HepG2 (cell line): ENCODE data around the gene WNT10A. TPM values are rescaled to one million over a fixed set of nuclear protein-coding genes. Genes with fewer than 3 reads are reported as not detected.

Source experiments
- ATAC-seq: fragments of 200-7000 bp; cut with Tn5 transposase; 3 replicates; pipeline ENCODE4 v1.9.1; 2020; ENCODE audit warnings: mild to moderate bottlenecking, moderate library complexity
- BruUV-seq: library from RNA; stranded (reverse); fragments of 400-500 nt; replicated peaks from 2 replicates; lab custom pipeline; 2021; lab: Mats Ljungman, UMichigan
- CTCF ChIA-PET: fragments of 300-600 bp; formaldehyde crosslinking; extraction: SDS; loops from one replicate; lab custom pipeline; 2021; ENCODE audit warnings: low total read pairs, inconsistent platforms, low intra/inter-chr PET ratio; lab: Yijun Ruan, JAX
- POLR2A ChIA-PET: fragments of 350-600 bp; sonication (Branson Sonifier 250); formaldehyde crosslinking; loops from one replicate; lab custom pipeline; 2020; ENCODE audit warnings: antibody characterized with exemption, inconsistent platforms; lab: Yijun Ruan, JAX
- DNase-seq: peaks from one replicate; pipeline ENCODE4 v3.0.0-alpha.2; 2015; ENCODE audit warnings: low spot score
- FAIRE-seq: peaks from 3 replicates; lab custom pipeline; 2011; peaks lifted over from hg19 to GRCh38; lab: Jason Lieb, UNC
- H2AFZ ChIP-seq: one replicate; pipeline ENCODE4 v1.6.1; 2011; ENCODE audit warnings: low read length, inconsistent platforms
- H3K27ac ChIP-seq: fragments of 300-600 bp; 3 replicates; pipeline ENCODE4 v1.8.0; 2011; ENCODE audit warnings: mixed run types, mild to moderate bottlenecking, mixed read lengths, low read length, inconsistent platforms; ENCODE audit not compliant: insufficient read depth; ENCODE audit errors: extremely low read length
- H3K27me3 ChIP-seq, 2 experiments: fragments of 200-600 bp in 1 of 2; 2 replicates in 1 of 2; 3 replicates in 1 of 2; pipeline versions ENCODE4 v1.6.0 to v1.8.0; 2011; ENCODE audit warnings: low read length in 2 of 2, mild to moderate bottlenecking in 2 of 2, moderate library complexity in 2 of 2, inconsistent platforms in 1 of 2; ENCODE audit not compliant: insufficient read depth in 2 of 2, control insufficient read depth in 1 of 2
- H3K36me3 ChIP-seq, 2 experiments: fragments of 200-600 bp in 1 of 2; replicated peaks in 1 of 2; 2 replicates in 1 of 2; 3 replicates in 1 of 2; pipeline versions ENCODE4 v1.5.1 to v1.8.0; 2011; ENCODE audit warnings: low read length in 2 of 2, inconsistent platforms in 1 of 2; ENCODE audit not compliant: insufficient read depth in 2 of 2, control insufficient read depth in 1 of 2
- H3K4me1 ChIP-seq: 2 replicates; pipeline ENCODE4 v1.5.1; 2012; ENCODE audit warnings: low read length, inconsistent platforms; ENCODE audit not compliant: insufficient read depth
- H3K4me2 ChIP-seq: 2 replicates; pipeline ENCODE4 v1.6.0; 2011; ENCODE audit warnings: low read depth, low read length, inconsistent platforms
- H3K4me3 ChIP-seq, 3 experiments: fragments of 200-600 bp in 1 of 3; sonication (generic), shearing (Covaris generic) in 1 of 3; replicated peaks in 1 of 3; 2 replicates each; pipeline ENCODE4 v1.5.1; 2011 to 2016; ENCODE audit warnings: low read length in 3 of 3, inconsistent platforms in 2 of 3, low read depth in 2 of 3, mild to moderate bottlenecking in 2 of 3, control low read depth in 1 of 3, mixed read lengths in 1 of 3; ENCODE audit not compliant: insufficient read depth in 1 of 3
- H3K79me2 ChIP-seq: one replicate; pipeline ENCODE4 v1.6.1; 2011; ENCODE audit warnings: low read length, inconsistent platforms; ENCODE audit not compliant: insufficient read depth
- H3K9ac ChIP-seq: 2 replicates; pipeline ENCODE4 v1.6.0; 2011; ENCODE audit warnings: mild to moderate bottlenecking, low read depth, low read length, inconsistent platforms; ENCODE audit not compliant: insufficient read depth
- H3K9me3 ChIP-seq: 2 replicates; pipeline ENCODE4 v1.5.1; 2012; ENCODE audit warnings: mild to moderate bottlenecking, low read length
- H4K20me1 ChIP-seq: 2 replicates; pipeline ENCODE4 v1.6.0; 2011; ENCODE audit warnings: inconsistent platforms, mild to moderate bottlenecking, low read length, moderate library complexity; ENCODE audit not compliant: insufficient read depth
- PBX2 ChIP-seq: IDR thresholded peaks from 2 replicates; pipeline ENCODE4 v1.6.1; 2016; ENCODE audit warnings: control low read depth
- REL ChIP-seq: sonication (generic); formaldehyde crosslinking; conservative IDR thresholded peaks from 2 replicates; pipeline ENCODE4 v1.8.0; 2022; ENCODE audit warnings: mild to moderate bottlenecking, missing genetic modification reagents, moderate library complexity
- XRCC5 ChIP-seq: fragments of 200-400 bp; formaldehyde crosslinking; optimal IDR thresholded peaks from 2 replicates; pipeline ENCODE3; 2017; ENCODE audit warnings: mild to moderate bottlenecking, low read length
- ZBTB20 ChIP-seq: sonication (generic); formaldehyde crosslinking; IDR thresholded peaks from 2 replicates; pipeline ENCODE4 v1.8.1; 2023; ENCODE audit warnings: missing genetic modification reagents, low read depth, mild to moderate bottlenecking, borderline replicate concordance
- ZBTB46 ChIP-seq: sonication (generic); formaldehyde crosslinking; IDR thresholded peaks from 2 replicates; pipeline ENCODE4 v1.4.0; 2020; ENCODE audit warnings: mild to moderate bottlenecking, missing genetic modification reagents, borderline replicate concordance
- ZFP41 ChIP-seq: sonication (generic); formaldehyde crosslinking; IDR thresholded peaks from 2 replicates; pipeline ENCODE4 v1.4.0; 2020; ENCODE audit warnings: mild to moderate bottlenecking, missing genetic modification reagents, borderline replicate concordance
- ZNF121 ChIP-seq: sonication (generic); formaldehyde crosslinking; IDR thresholded peaks from 2 replicates; pipeline ENCODE4 v1.5.0; 2020; ENCODE audit warnings: mild to moderate bottlenecking, missing genetic modification reagents
- ZNF264 ChIP-seq: sonication (generic); formaldehyde crosslinking; IDR thresholded peaks from 2 replicates; pipeline ENCODE4 v1.4.0; 2020; ENCODE audit warnings: missing genetic modification reagents
- ZSCAN20 ChIP-seq: sonication (generic); formaldehyde crosslinking; IDR thresholded peaks from 2 replicates; pipeline ENCODE4 v1.4.0; 2020; ENCODE audit warnings: missing genetic modification reagents, mild to moderate bottlenecking, borderline replicate concordance
- WGBS: methylation state at CpG from one replicate; pipeline ENCODE4 v1.1.6; 2017; ENCODE audit warnings: low lambda C conversion rate; 5-methylcytosine and 5-hydroxymethylcytosine counted together
- in situ Hi-C: cut with HindIII; loops from 2 replicates; pipeline ENCODE4 v1.10.0; 2017; ENCODE audit warnings: low pct_unique_long_range_greater_than_20kb; ENCODE audit not compliant: extremely low pct_ligation_motif_present
- intact Hi-C: fragments of 100-400 bp; cut with micrococcal nuclease; formaldehyde crosslinking; loops from one replicate; pipeline ENCODE4 v1.10.0; 2022; ENCODE audit not compliant: unreplicated experiment
- polyA plus RNA-seq, 8 experiments: library from polyadenylated mRNA; depleted of rRNA in 3 of 8; stranded (reverse) in 7 of 8; unstranded in 1 of 8; fragments of >200 nt; fragmentation: Illumina TruSeq in 4 of 8; extraction: Trizol in 4 of 8; gene quantifications; 2 replicates each; pipeline versions ENCODE4 v1.2.1 to v1.2.3, GENCODE V29; 2011 to 2016; ENCODE audit warnings: low read depth in 4 of 8, missing spikeins in 1 of 8, mixed read lengths in 1 of 8; ENCODE audit not compliant: insufficient read depth in 1 of 8
- total RNA-seq, 5 experiments: library from RNA; depleted of rRNA; stranded (reverse); fragments of >200 nt; fragmentation: Illumina TruSeq; extraction: Trizol; gene quantifications; 2 replicates each; pipeline ENCODE4 v1.2.3, GENCODE V29; 2016; ENCODE audit warnings: low read depth in 1 of 5
- TF ChIP-seq, protein P1 (sequence below): sonication (generic); formaldehyde crosslinking; IDR thresholded peaks from 2 replicates; pipeline ENCODE4 v1.8.1; 2023; ENCODE audit warnings: mild to moderate bottlenecking, missing genetic modification reagents
- TF ChIP-seq, protein P2 (sequence below): sonication (generic); formaldehyde crosslinking; IDR thresholded peaks from 2 replicates; pipeline ENCODE4 v1.5.0; 2020; ENCODE audit warnings: missing genetic modification reagents

Gene WNT10A
- total and polyA plus RNA-seq, 2 of the 13 experiments (the other 11 are each of a cell fraction or from before 2014, with no cell fraction given): 0.03 TPM; not detected in 1

DNA sequence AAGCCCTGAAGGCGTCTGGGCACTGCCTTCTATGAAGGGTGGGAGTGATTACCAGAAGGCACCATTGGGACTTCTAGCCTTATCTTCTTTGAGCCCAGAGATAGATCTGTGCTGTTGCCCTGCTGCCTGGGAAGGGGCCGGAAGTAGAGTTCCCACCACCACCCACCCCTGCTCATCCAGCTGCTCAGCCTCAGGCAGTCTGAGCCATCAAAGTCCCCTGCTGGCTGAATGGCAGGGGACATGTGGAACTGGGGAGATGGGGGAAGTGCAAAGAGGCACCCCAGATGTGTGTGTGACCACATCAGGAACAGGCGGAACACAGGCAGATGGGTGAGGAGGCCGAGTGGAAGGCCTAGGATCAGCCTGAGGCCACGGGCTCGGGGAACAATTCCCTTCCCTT lies 3.3 kb upstream of the WNT10A start:
- H3K9me3 ChIP-seq: no peaks in the 10 kb centered on the region
- CTCF ChIA-PET: interaction anchor here (2.1 to 2.6 kb wide), 2 partner anchors 20 to 25 kb away, joined by 9 to 58 read pairs; no protein-coding TSS in a partner anchor
- H3K27me3 ChIP-seq: peaks cover 21 to 93% of the 10 kb centered on the region in 2 experiments; a peak in 4 of 5 replicates
- no peak overlapping the region for H3K9ac ChIP-seq
- 16% methylated on average over 6 of the region's 6 CpGs for WGBS
- in situ Hi-C loops: no loop called here
- BruUV-seq: no TSS peak
- H3K27ac ChIP-seq: no peak overlapping the region
- FAIRE-seq (no peak), ATAC-seq (no peak), DNase-seq (no peak)
- no peaks in the 10 kb centered on the region for H3K79me2 ChIP-seq
- H4K20me1 ChIP-seq: peaks cover 3% of the 10 kb centered on the region; the same call in 1 of the 2 replicates
- H3K36me3 ChIP-seq: no peaks in the 10 kb centered on the region
- TF ChIP-seq ZBTB46 (CRISPR knock-in tag) (no peak), ZFP41 (CRISPR knock-in tag) (no peak), REL (CRISPR knock-in tag) (no peak), XRCC5 (no peak), ZSCAN20 (no peak), ZBTB20 (no peak), PBX2 (CRISPR knock-in tag) (no peak), ZNF264 (CRISPR knock-in tag) (no peak), ZNF121 (CRISPR knock-in tag) (no peak)
- TF ChIP-seq, protein P1, sequence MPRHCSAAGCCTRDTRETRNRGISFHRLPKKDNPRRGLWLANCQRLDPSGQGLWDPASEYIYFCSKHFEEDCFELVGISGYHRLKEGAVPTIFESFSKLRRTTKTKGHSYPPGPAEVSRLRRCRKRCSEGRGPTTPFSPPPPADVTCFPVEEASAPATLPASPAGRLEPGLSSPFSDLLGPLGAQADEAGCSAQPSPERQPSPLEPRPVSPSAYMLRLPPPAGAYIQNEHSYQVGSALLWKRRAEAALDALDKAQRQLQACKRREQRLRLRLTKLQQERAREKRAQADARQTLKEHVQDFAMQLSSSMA (CRISPR knock-in tag): no peak
- TF ChIP-seq, protein P2, sequence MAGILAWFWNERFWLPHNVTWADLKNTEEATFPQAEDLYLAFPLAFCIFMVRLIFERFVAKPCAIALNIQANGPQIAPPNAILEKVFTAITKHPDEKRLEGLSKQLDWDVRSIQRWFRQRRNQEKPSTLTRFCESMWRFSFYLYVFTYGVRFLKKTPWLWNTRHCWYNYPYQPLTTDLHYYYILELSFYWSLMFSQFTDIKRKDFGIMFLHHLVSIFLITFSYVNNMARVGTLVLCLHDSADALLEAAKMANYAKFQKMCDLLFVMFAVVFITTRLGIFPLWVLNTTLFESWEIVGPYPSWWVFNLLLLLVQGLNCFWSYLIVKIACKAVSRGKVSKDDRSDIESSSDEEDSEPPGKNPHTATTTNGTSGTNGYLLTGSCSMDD (CRISPR knock-in tag): no peak
- intact Hi-C loops: no loop called here
- POLR2A ChIA-PET: no interaction called here
- H2AFZ ChIP-seq: no peak overlapping the region
- no peak overlapping the region for H3K4me2 ChIP-seq
- no peak overlapping the region for H3K4me3 ChIP-seq
- 0 out of 2 replicates have a peak, but pooled peaks cover 9% of the 10 kb centered on the region for H3K4me1 ChIP-seq
